ENCODE data around the gene LDLRAD4. TPM values are rescaled to one million over a fixed set of nuclear protein-coding genes. Genes with fewer than 3 reads are reported as not detected.

LDLRAD4 gene
- total RNA-seq, 2 donors from 2014 or later = 11.7 to 17.0 TPM

GRCh38 chr18:13295894-13296293 lies 77.3 kb downstream of the LDLRAD4 start:
- no peaks in the 10 kb centered on the region for H3K36me3 ChIP-seq
- no peak overlapping the region for H3K4me3 ChIP-seq
- no peak overlapping the region for H3K27ac ChIP-seq
- H3K9ac ChIP-seq (ENCODE audit: low read depth in 2 of 2, low read length in 2 of 2) = no peak overlapping the region
- no peaks in the 10 kb centered on the region for H3K4me1 ChIP-seq
- H3K9me3 ChIP-seq = no peaks in the 10 kb centered on the region
- no peak for TF ChIP-seq CTCF (IDR thresholded peaks at IDR 0.05)
- no peak for DNase-seq
- intact Hi-C loops (cut with DNase I) = no loop called here
- H3K27me3 ChIP-seq = no peaks in the 10 kb centered on the region

GRCh38 chr18:13296867-13297574 lies 78.5 kb downstream of the LDLRAD4 start:
- no peak overlapping the region for H3K4me3 ChIP-seq
- no peak overlapping the region for H3K9ac ChIP-seq (ENCODE audit: low read depth in 2 of 2, low read length in 2 of 2)
- no peaks in the 10 kb centered on the region for H3K27me3 ChIP-seq
- H3K4me1 ChIP-seq = no peaks in the 10 kb centered on the region
- H3K36me3 ChIP-seq = no peaks in the 10 kb centered on the region
- DNase-seq = no peak
- intact Hi-C loops (cut with DNase I) = no loop called here
- H3K9me3 ChIP-seq = no peaks in the 10 kb centered on the region
- no peak for TF ChIP-seq CTCF (IDR thresholded peaks at IDR 0.05)
- H3K27ac ChIP-seq = no peak overlapping the region

GRCh38 chr18:13298262-13298661 lies 79.7 kb downstream of the LDLRAD4 start:
- no peak for TF ChIP-seq CTCF (IDR thresholded peaks at IDR 0.05)
- Histone ChIP-seq H3K9me3 (no peaks in the 10 kb centered on the region), H3K36me3 (no peaks in the 10 kb centered on the region), H3K27ac (no peak overlapping the region), H3K27me3 (no peaks in the 10 kb centered on the region), H3K4me1 (no peaks in the 10 kb centered on the region), H3K4me3 (no peak overlapping the region), H3K9ac (ENCODE audit: low read depth in 2 of 2, low read length in 2 of 2) (no peak overlapping the region)
- no peak for DNase-seq
- intact Hi-C loops (cut with DNase I) = no loop called here

GRCh38 chr18:13300029-13300428 lies 81.5 kb downstream of the LDLRAD4 start:
- H3K36me3 ChIP-seq = no peaks in the 10 kb centered on the region
- H3K4me3 ChIP-seq = no peak overlapping the region
- DNase-seq = no peak
- H3K9ac ChIP-seq (ENCODE audit: low read depth in 2 of 2, low read length in 2 of 2) = no peak overlapping the region
- intact Hi-C loops (cut with DNase I) = no loop called here
- H3K27me3 ChIP-seq = no peaks in the 10 kb centered on the region
- no peaks in the 10 kb centered on the region for H3K4me1 ChIP-seq
- no peak overlapping the region for H3K27ac ChIP-seq
- no peak for TF ChIP-seq CTCF (IDR thresholded peaks at IDR 0.05)
- H3K9me3 ChIP-seq = no peaks in the 10 kb centered on the region

GRCh38 chr18:13300796-13301195 lies 82.2 kb downstream of the LDLRAD4 start:
- no peak for TF ChIP-seq CTCF (IDR thresholded peaks at IDR 0.05)
- intact Hi-C loops (cut with DNase I) = no loop called here
- H3K36me3 ChIP-seq = no peaks in the 10 kb centered on the region

More at GRCh38 chr18:13300796-13301195, 82.2 kb downstream of the LDLRAD4 start:
- no peak for DNase-seq
- no peak overlapping the region for H3K4me3 ChIP-seq
- H3K27me3 ChIP-seq = no peaks in the 10 kb centered on the region
- no peaks in the 10 kb centered on the region for H3K4me1 ChIP-seq
- H3K9me3 ChIP-seq = no peaks in the 10 kb centered on the region
- H3K27ac ChIP-seq = no peak overlapping the region
- H3K9ac ChIP-seq (ENCODE audit: low read depth in 2 of 2, low read length in 2 of 2) = no peak overlapping the region
